Measurements from ENCODE around the gene HACD3. TPM values are rescaled to one million over a fixed set of nuclear protein-coding genes. Genes with fewer than 3 reads are reported as not detected.
A peak's percentile ranks its signal among the peaks of the same experiment; 100 is the strongest.

Gene HACD3
- total RNA-seq, 1 donor from 2014 or later, result 129 TPM

DNA sequence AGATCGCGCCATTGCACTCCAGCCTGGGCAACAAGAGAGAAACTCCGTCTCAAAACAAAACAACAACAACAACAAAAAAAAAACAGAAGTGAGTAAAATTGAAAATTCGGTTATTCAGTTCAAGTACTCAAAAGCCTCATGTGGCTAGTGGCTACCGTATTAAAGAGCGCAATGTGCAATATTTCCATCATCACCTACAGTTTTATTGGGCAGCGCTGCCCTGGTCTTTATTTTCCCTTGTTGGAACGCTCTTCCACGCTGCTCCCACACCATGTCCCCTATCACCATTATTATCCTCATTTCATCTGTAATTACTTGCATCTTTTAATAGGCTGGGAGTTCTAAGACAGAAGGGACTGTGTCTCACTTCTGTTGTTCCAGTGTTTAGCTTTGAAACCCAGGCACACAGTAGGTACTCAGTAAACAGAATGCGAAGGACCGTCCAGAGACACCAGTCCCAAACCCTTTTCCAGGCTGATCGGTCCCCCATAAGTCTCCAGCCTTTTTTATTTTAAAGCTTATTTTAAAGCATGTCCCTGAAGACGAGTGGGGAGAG lies 423 bp upstream of the HACD3 start:
- no peaks in the 10 kb centered on the region for H3K9me3 ChIP-seq (ENCODE audit: insufficient read depth, low read depth, low read length)
- TF ChIP-seq, protein P1, sequence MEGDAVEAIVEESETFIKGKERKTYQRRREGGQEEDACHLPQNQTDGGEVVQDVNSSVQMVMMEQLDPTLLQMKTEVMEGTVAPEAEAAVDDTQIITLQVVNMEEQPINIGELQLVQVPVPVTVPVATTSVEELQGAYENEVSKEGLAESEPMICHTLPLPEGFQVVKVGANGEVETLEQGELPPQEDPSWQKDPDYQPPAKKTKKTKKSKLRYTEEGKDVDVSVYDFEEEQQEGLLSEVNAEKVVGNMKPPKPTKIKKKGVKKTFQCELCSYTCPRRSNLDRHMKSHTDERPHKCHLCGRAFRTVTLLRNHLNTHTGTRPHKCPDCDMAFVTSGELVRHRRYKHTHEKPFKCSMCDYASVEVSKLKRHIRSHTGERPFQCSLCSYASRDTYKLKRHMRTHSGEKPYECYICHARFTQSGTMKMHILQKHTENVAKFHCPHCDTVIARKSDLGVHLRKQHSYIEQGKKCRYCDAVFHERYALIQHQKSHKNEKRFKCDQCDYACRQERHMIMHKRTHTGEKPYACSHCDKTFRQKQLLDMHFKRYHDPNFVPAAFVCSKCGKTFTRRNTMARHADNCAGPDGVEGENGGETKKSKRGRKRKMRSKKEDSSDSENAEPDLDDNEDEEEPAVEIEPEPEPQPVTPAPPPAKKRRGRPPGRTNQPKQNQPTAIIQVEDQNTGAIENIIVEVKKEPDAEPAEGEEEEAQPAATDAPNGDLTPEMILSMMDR (IDR thresholded peaks at IDR 0.05; ENCODE audit: insufficient read depth, low read depth, low read length), result no peak
- TF ChIP-seq EZH2 (IDR thresholded peaks at IDR 0.05; ENCODE audit: insufficient read depth, low read length), result no peak
- Mint-ChIP-seq H3K36me3 (ENCODE audit: low read depth, unreplicated experiment) (no peaks in the 10 kb centered on the region), H3K9me3 (ENCODE audit: unreplicated experiment) (no peaks in the 10 kb centered on the region), H3K4me1 (ENCODE audit: low read depth, unreplicated experiment) (peaks cover 25% of the 10 kb centered on the region), H3K4me3 (ENCODE audit: unreplicated experiment) (peak overlapping the region; percentile 83), H3K27ac (ENCODE audit: unreplicated experiment) (peak overlapping the region; percentile 56), H3K27me3 (ENCODE audit: low read depth, unreplicated experiment) (no peaks in the 10 kb centered on the region)
- no peaks in the 10 kb centered on the region for H3K36me3 ChIP-seq (ENCODE audit: insufficient read depth, low read length)
- H3K9ac ChIP-seq (ENCODE audit: low read length), result peak overlapping the region; percentile 89
- H3K4me3 ChIP-seq (ENCODE audit: insufficient read depth, low read depth, low read length), result peak overlapping the region; percentile 88
- no peak overlapping the region for H3K27ac ChIP-seq (ENCODE audit: low read depth, low read length)
- H3K4me1 ChIP-seq (ENCODE audit: insufficient read depth, low read length), result peaks cover 14% of the 10 kb centered on the region
- H4K20me1 ChIP-seq (ENCODE audit: insufficient read depth, low read length), result peaks cover 30% of the 10 kb centered on the region
- DNase-seq (ENCODE audit: low read depth) (no peak), FAIRE-seq (no peak)
- no peaks in the 10 kb centered on the region for H3K27me3 ChIP-seq (ENCODE audit: insufficient read depth, low read length)
- peaks cover 48% of the 10 kb centered on the region for H3K79me2 ChIP-seq (ENCODE audit: insufficient read depth, low read length)
- peak overlapping the region; percentile 96 for H3K4me2 ChIP-seq (ENCODE audit: low read length)
- H2AFZ ChIP-seq (ENCODE audit: low read depth, low read length), result peak overlapping the region; percentile 100

DNA sequence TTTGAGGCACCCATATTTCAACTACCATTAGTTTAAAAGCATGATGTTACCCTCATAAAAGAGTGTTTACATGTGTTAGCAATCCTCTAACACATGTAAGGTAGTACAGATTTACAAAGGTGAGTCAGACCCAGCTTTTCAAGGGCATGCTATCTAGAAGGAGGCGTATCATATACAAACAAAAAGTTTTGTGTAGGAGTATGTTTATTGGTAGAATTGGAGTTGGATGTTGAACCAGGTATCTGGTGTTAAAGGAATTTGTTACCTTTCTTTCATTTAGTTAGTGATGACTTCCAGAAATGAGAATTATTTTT lies 2.4 kb downstream of the HACD3 start:
- H3K27ac ChIP-seq (ENCODE audit: low read depth, low read length), result no peak overlapping the region
- no peak overlapping the region for H3K9ac ChIP-seq (ENCODE audit: low read length)
- DNase-seq (ENCODE audit: low read depth) (peak; percentile 52), FAIRE-seq (no peak)
- H2AFZ ChIP-seq (ENCODE audit: low read depth, low read length), result no peak overlapping the region
- H3K27me3 ChIP-seq (ENCODE audit: insufficient read depth, low read length), result no peaks in the 10 kb centered on the region
- Mint-ChIP-seq H3K27ac (ENCODE audit: unreplicated experiment) (no peak overlapping the region), H3K4me1 (ENCODE audit: low read depth, unreplicated experiment) (peaks cover 33% of the 10 kb centered on the region), H3K4me3 (ENCODE audit: unreplicated experiment) (peak overlapping the region; percentile 52), H3K36me3 (ENCODE audit: low read depth, unreplicated experiment) (no peaks in the 10 kb centered on the region), H3K27me3 (ENCODE audit: low read depth, unreplicated experiment) (no peaks in the 10 kb centered on the region), H3K9me3 (ENCODE audit: unreplicated experiment) (no peaks in the 10 kb centered on the region)
- no peaks in the 10 kb centered on the region for H3K9me3 ChIP-seq (ENCODE audit: insufficient read depth, low read depth, low read length)
- no peak for TF ChIP-seq EZH2 (IDR thresholded peaks at IDR 0.05; ENCODE audit: insufficient read depth, low read length)
- TF ChIP-seq, protein P1 (IDR thresholded peaks at IDR 0.05; ENCODE audit: insufficient read depth, low read depth, low read length), result no peak
- H3K4me1 ChIP-seq (ENCODE audit: insufficient read depth, low read length), result peaks cover 14% of the 10 kb centered on the region
- no peak overlapping the region for H3K4me3 ChIP-seq (ENCODE audit: insufficient read depth, low read depth, low read length)
- peaks cover 3% of the 10 kb centered on the region for H3K36me3 ChIP-seq (ENCODE audit: insufficient read depth, low read length)
- peaks cover 55% of the 10 kb centered on the region for H4K20me1 ChIP-seq (ENCODE audit: insufficient read depth, low read length)
- H3K79me2 ChIP-seq (ENCODE audit: insufficient read depth, low read length), result peaks cover 74% of the 10 kb centered on the region
- H3K4me2 ChIP-seq (ENCODE audit: low read length), result peak overlapping the region; percentile 96

DNA sequence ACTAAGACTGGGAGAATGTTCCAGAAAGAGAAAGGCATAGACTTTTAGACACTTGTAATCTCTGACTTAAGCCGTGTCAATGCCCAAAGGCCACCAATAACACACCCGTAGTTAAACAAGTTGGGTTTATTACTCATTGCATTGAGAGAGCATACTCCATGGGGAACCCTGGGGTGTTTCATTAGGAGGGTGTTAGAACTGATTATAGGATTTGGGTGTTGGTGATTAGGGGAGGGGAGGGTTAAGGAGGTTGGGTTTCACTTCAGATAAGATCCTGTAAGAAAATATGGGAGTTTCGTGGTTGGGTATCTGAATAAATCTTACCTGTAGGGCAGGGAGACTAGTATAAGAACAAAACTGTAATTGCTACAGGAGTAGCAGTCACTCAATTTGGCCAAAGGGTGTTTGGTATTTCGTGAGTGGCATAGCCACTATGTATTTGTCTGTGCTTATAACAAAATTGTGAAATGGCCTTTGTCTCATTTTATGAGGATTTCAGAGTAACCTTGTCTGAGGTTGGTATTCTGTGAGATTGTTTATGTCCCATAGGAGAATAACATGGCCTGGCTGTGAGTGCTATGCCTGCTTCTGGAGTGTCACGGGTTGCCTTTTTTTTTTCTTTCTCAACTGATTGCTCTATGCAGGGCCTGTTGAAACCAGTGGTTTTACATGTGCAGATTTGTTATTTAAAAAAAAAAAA lies 2.9 kb downstream of the HACD3 start:
- Histone ChIP-seq H3K4me3 (ENCODE audit: insufficient read depth, low read depth, low read length) (no peak overlapping the region), H3K4me2 (ENCODE audit: low read length) (peak overlapping the region; percentile 96), H3K9ac (ENCODE audit: low read length) (no peak overlapping the region), H3K79me2 (ENCODE audit: insufficient read depth, low read length) (peaks cover 78% of the 10 kb centered on the region), H3K36me3 (ENCODE audit: insufficient read depth, low read length) (peaks cover 3% of the 10 kb centered on the region), H3K4me1 (ENCODE audit: insufficient read depth, low read length) (peaks cover 14% of the 10 kb centered on the region), H3K27ac (ENCODE audit: low read depth, low read length) (no peak overlapping the region), H3K9me3 (ENCODE audit: insufficient read depth, low read depth, low read length) (no peaks in the 10 kb centered on the region), H4K20me1 (ENCODE audit: insufficient read depth, low read length) (peaks cover 57% of the 10 kb centered on the region), H2AFZ (ENCODE audit: low read depth, low read length) (no peak overlapping the region), H3K27me3 (ENCODE audit: insufficient read depth, low read length) (no peaks in the 10 kb centered on the region)
- peaks cover 33% of the 10 kb centered on the region for H3K4me1 Mint-ChIP-seq (ENCODE audit: low read depth, unreplicated experiment)
- H3K36me3 Mint-ChIP-seq (ENCODE audit: low read depth, unreplicated experiment), result peaks cover 4% of the 10 kb centered on the region
- FAIRE-seq (no peak), DNase-seq (ENCODE audit: low read depth) (no peak)
- no peaks in the 10 kb centered on the region for H3K27me3 Mint-ChIP-seq (ENCODE audit: low read depth, unreplicated experiment)
- H3K9me3 Mint-ChIP-seq (ENCODE audit: unreplicated experiment), result no peaks in the 10 kb centered on the region
- TF ChIP-seq EZH2 (IDR thresholded peaks at IDR 0.05; ENCODE audit: insufficient read depth, low read length), result no peak
- TF ChIP-seq, protein P1 (IDR thresholded peaks at IDR 0.05; ENCODE audit: insufficient read depth, low read depth, low read length), result no peak
- H3K4me3 Mint-ChIP-seq (ENCODE audit: unreplicated experiment), result peak overlapping the region; percentile 52
- H3K27ac Mint-ChIP-seq (ENCODE audit: unreplicated experiment), result peak overlapping the region; percentile 54
